ENCODE results near the gene PCNP. TPM values are rescaled to one million over a fixed set of nuclear protein-coding genes. Genes with fewer than 3 reads are reported as not detected.

The PCNP gene
- 50.8 TPM for total RNA-seq

GRCh38 chr3:101573449-101574387 is at the start of gene PCNP:
Gene PCNP (plus strand): TSS chr3:101574180. CDS start chr3:101574216, 36 bp downstream.
- intact Hi-C loops (cut with DNase I), result loop anchor here (1.0 to 5.0 kb wide), 7 partner anchors 12 to 1171 kb away; partner anchors contain the start of genes CEP97, LNP1, SENP7 and TFG
- Histone ChIP-seq H3K4me3 (peak within 1 kb of the TSS; percentile 72 to 99), H3K36me3 (peaks cover 8 to 9% of the 10 kb centered on the region in 2 donors), H3K9me3 (no peaks in the 10 kb centered on the region), H3K27ac (peak within 1 kb of the TSS; percentile 98 to 99), H3K4me1 (peaks cover 11 to 24% of the 10 kb centered on the region in 2 donors), H3K27me3 (no peaks in the 10 kb centered on the region)
- DNase-seq (ENCODE audit: low spot score in 2 of 2), result peak; percentile 93 to 99
- TF ChIP-seq CTCF (IDR thresholded peaks at IDR 0.05), result peak; percentile 84 to 88 (median 86)

GRCh38 chr3:101527441-101527840 is 46.5 kb upstream of the PCNP start:
- no peaks in the 10 kb centered on the region for H3K27me3 ChIP-seq
- H3K36me3 ChIP-seq, result no peaks in the 10 kb centered on the region
- no peak overlapping the region for H3K27ac ChIP-seq
- no peak for DNase-seq (ENCODE audit: low spot score in 2 of 2)
- no peak for TF ChIP-seq CTCF (IDR thresholded peaks at IDR 0.05)
- intact Hi-C loops (cut with DNase I), result no loop called here
- H3K4me3 ChIP-seq, result no peak overlapping the region
- H3K9me3 ChIP-seq, result no peaks in the 10 kb centered on the region
- no peaks in the 10 kb centered on the region for H3K4me1 ChIP-seq

DNA sequence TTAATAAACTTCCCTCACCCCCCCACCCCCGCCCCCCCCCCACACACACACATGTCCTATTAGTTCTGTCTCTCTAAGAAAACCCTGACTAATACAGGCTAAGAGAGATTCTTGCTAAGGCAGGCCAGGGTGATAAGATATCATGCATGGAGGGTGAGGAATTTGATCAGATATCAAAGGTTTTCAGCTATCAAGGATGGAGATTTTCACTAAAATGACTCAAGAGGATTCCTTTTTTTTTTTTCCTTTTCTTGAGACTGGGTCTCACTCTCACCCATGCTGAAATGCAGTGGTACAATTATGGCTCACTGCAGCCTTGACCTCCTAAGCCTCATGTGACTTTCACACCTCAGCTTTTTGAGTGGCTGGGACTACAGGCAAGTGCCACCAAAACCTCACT is 46.1 kb upstream of the PCNP start:
- intact Hi-C loops (cut with DNase I), result no loop called here
- Histone ChIP-seq H3K36me3 (no peaks in the 10 kb centered on the region), H3K27ac (no peak overlapping the region), H3K4me1 (no peaks in the 10 kb centered on the region), H3K4me3 (no peak overlapping the region), H3K9me3 (no peaks in the 10 kb centered on the region), H3K27me3 (no peaks in the 10 kb centered on the region)
- no peak for TF ChIP-seq CTCF (IDR thresholded peaks at IDR 0.05)
- no peak for DNase-seq (ENCODE audit: low spot score in 2 of 2)

- peaks cover 0 to 4% of the 10 kb centered on the region in 2 donors for H3K4me1 ChIP-seq
- no peak overlapping the region for H3K27ac ChIP-seq
- intact Hi-C loops (cut with DNase I), result no loop called here
- DNase-seq (ENCODE audit: low spot score in 2 of 2), result no peak
- no peaks in the 10 kb centered on the region for H3K9me3 ChIP-seq
- H3K36me3 ChIP-seq, result no peaks in the 10 kb centered on the region
- H3K4me3 ChIP-seq, result no peak overlapping the region
- no peaks in the 10 kb centered on the region for H3K27me3 ChIP-seq
- TF ChIP-seq CTCF (IDR thresholded peaks at IDR 0.05), result no peak
These were observed 43.9 kb upstream of the PCNP start for GRCh38 chr3:101529816-101530685.

- no peak for TF ChIP-seq CTCF (IDR thresholded peaks at IDR 0.05)
- no peak for DNase-seq (ENCODE audit: low spot score in 2 of 2)
- Histone ChIP-seq H3K27ac (no peak overlapping the region), H3K36me3 (no peaks in the 10 kb centered on the region), H3K9me3 (no peaks in the 10 kb centered on the region), H3K4me3 (no peak overlapping the region), H3K27me3 (no peaks in the 10 kb centered on the region), H3K4me1 (peaks cover 0 to 4% of the 10 kb centered on the region in 2 donors)
- intact Hi-C loops (cut with DNase I), result no loop called here
These were observed 43.3 kb upstream of the PCNP start for GRCh38 chr3:101530686-101531047.

Data from ascending aorta (tissue), 2 donors.